HEK293T (cell line): ENCODE results near the gene BBS1.
"Not testable (repeated sequence)": the region's sequence is repeated elsewhere in the genome, so short reads cannot be mapped to it uniquely, and the experiment has no call there.

Source experiments
- CTCF ChIA-PET: fragments of 350-600 bp; formaldehyde crosslinking; extraction: SDS; loops from one replicate; lab custom pipeline; 2021; ENCODE audit warnings: antibody characterized with exemption, inconsistent platforms; lab: Yijun Ruan, JAX
- POLR2A ChIA-PET: fragments of 350-600 bp; formaldehyde crosslinking; extraction: SDS; loops from one replicate; lab custom pipeline; 2020; ENCODE audit warnings: antibody characterized with exemption, inconsistent platforms; lab: Yijun Ruan, JAX
- DNase-seq: peaks from one replicate; pipeline ENCODE4 v3.0.0; 2012; ENCODE audit warnings: mixed read lengths; ENCODE audit errors: extremely low spot score
- ARNT ChIP-seq: fragments of 450-650 bp; IDR thresholded peaks from 2 replicates; pipeline ENCODE4 v1.6.1; 2017; ENCODE audit warnings: mild to moderate bottlenecking
- BHLHE40 ChIP-seq: fragments of 450-650 bp; IDR thresholded peaks from 2 replicates; pipeline ENCODE4 v1.6.1; 2016; ENCODE audit warnings: mild to moderate bottlenecking, moderate library complexity, borderline replicate concordance
- CTBP1 ChIP-seq: fragments of 450-650 bp; IDR thresholded peaks from 2 replicates; pipeline ENCODE4 v1.6.1; 2016; ENCODE audit warnings: borderline replicate concordance
- ELF4 ChIP-seq: fragments of 450-650 bp; IDR thresholded peaks from 2 replicates; pipeline ENCODE4 v1.6.1; 2017; ENCODE audit warnings: antibody characterized with exemption
- FOXA1 ChIP-seq: fragments of 450-650 bp; IDR thresholded peaks from 2 replicates; pipeline ENCODE4 v1.6.1; 2016; ENCODE audit warnings: mild to moderate bottlenecking
- FOXK2 ChIP-seq: fragments of 450-650 bp; IDR thresholded peaks from 2 replicates; pipeline ENCODE4 v1.6.1; 2016; ENCODE audit warnings: mild to moderate bottlenecking
- FOXM1 ChIP-seq: fragments of 450-650 bp; IDR thresholded peaks from 2 replicates; pipeline ENCODE4 v1.6.1; 2017; ENCODE audit warnings: mild to moderate bottlenecking, borderline replicate concordance
- HDGF ChIP-seq: fragments of 450-650 bp; IDR thresholded peaks from 2 replicates; pipeline ENCODE4 v1.6.1; 2017; ENCODE audit warnings: antibody characterized with exemption, borderline replicate concordance
- L3MBTL2 ChIP-seq: fragments of 450-650 bp; conservative IDR thresholded peaks from 2 replicates; pipeline ENCODE4 v1.6.1; 2016; ENCODE audit warnings: mild to moderate bottlenecking
- LEF1 ChIP-seq: fragments of 450-650 bp; IDR thresholded peaks from 2 replicates; pipeline ENCODE4 v1.6.1; 2017; ENCODE audit warnings: mild to moderate bottlenecking, borderline replicate concordance
- NFRKB ChIP-seq: fragments of 450-650 bp; IDR thresholded peaks from 2 replicates; pipeline ENCODE4 v1.6.1; 2016; ENCODE audit warnings: mild to moderate bottlenecking, moderate library complexity
- PKNOX1 ChIP-seq: fragments of 450-650 bp; IDR thresholded peaks from 2 replicates; pipeline ENCODE4 v1.6.1; 2016
- SP1 ChIP-seq: fragments of 450-650 bp; IDR thresholded peaks from 2 replicates; pipeline ENCODE4 v1.6.1; 2017
- SUZ12 ChIP-seq: fragments of 450-650 bp; IDR thresholded peaks from 2 replicates; pipeline ENCODE4 v1.6.1; 2016; ENCODE audit warnings: mild to moderate bottlenecking
- TARDBP ChIP-seq: fragments of 450-650 bp; IDR thresholded peaks from 2 replicates; pipeline ENCODE4 v1.6.1; 2016
- ZNF384 ChIP-seq: fragments of 450-650 bp; IDR thresholded peaks from 2 replicates; pipeline ENCODE4 v1.6.1; 2016

The BBS1 gene

DNA sequence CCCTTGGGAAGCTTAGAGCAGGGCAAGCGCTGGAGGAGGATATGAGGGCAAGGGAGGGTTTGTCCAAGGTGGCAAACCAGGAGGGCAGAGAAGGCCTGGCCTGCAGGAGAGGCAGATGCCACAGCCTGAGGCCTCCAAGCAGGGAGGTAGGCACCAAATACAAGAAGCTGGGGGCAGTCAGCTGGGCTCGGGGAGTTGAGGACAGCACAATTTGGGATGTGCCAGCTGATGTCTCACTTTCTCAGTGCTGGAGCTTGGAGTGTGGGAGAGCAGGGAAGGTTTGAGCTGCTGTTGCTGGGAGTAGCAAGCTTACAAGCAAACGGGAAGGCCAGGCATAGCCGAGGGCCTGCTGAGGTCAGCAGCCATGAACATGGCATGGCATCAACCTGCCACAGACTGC, 31.5 kb downstream of the BBS1 start:
- ChIA-PET CTCF (no interaction called here), POLR2A (no interaction called here)
- DNase-seq: no peak
- TF ChIP-seq PKNOX1: no peak
- TF ChIP-seq ARNT: no peak
- no peak for TF ChIP-seq L3MBTL2
- TF ChIP-seq FOXM1: no peak
- no peak for TF ChIP-seq HDGF
- TF ChIP-seq LEF1: no peak
- no peak for TF ChIP-seq SP1
- no peak for TF ChIP-seq ZNF384
- no peak for TF ChIP-seq SUZ12
- no peak for TF ChIP-seq NFRKB
- no peak for TF ChIP-seq FOXK2
- TF ChIP-seq ELF4: no peak
- no peak for TF ChIP-seq CTBP1
- TF ChIP-seq BHLHE40: no peak
- no peak for TF ChIP-seq TARDBP
- TF ChIP-seq FOXA1: no peak

- no peak for TF ChIP-seq ZNF384
- TF ChIP-seq TARDBP: no peak
- TF ChIP-seq NFRKB: no peak
- TF ChIP-seq SP1: no peak
- TF ChIP-seq FOXK2: no peak
- ChIA-PET CTCF (no interaction called here), POLR2A (no interaction called here)
- DNase-seq: no peak
Measured at GRCh38 chr11:66542362-66542761, 31.9 kb downstream of the BBS1 start.

DNA sequence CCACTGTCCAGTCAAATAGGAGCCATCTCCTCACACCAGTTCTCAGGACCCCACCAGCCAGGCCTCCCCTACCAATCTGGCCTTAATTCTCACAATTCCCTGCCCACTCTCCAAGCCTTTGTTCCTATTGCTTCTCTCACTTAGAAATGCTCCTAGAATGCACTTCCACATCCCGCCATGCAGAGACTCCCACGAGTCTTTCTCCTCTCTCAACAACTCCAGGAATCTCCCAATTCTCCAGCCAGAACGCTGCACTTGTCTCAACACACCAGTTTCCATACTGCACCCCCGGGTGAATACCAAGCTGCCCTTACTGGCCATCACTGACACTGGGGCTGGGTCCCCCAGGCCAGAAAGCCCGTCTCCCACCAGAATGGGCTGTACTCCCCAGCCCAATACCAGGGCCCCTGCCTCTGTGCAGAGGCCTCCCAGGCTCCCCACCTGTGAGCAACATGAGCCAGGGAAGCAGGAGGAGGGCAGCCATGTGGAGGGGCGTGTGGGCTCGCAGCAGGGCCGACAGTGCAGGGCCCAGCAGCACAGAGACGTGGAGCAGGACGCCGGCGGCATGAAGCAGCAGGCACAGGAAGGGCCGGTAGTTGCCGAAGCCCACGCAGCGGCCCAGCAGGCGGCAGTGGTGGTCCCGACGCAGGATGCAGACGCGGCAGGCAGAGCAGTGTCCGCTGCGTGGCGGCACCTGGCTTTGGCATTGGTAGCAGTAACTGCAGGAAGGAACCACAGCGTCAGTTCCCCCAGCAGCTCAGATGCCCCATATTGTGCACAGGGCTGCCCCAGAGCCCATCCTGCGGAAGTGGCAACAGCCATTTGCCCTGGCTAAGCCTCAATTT, 33.0 kb downstream of the BBS1 start:
- ChIA-PET CTCF (no interaction called here), POLR2A (no interaction called here)
- no peak for DNase-seq
- no peak for TF ChIP-seq ARNT
- no peak for TF ChIP-seq HDGF
- TF ChIP-seq ZNF384: no peak
- no peak for TF ChIP-seq L3MBTL2
- TF ChIP-seq LEF1: no peak
- TF ChIP-seq TARDBP: no peak

- ChIA-PET POLR2A (interaction anchor here (0.8 to 1.4 kb wide), 6 partner anchors 16 to 133 kb away, joined by 3 to 4 read pairs (median 3); partner anchors contain the start of genes RBM4 and RBM4B), CTCF (interaction anchor here (0.6 to 1.3 kb wide), 2 partner anchors 134 to 138 kb away, joined by 3 to 7 read pairs; no protein-coding TSS in a partner anchor)
- DNase-seq: not testable (repeated sequence)
Measured at GRCh38 chr11:66544952-66545351, 34.5 kb downstream of the BBS1 start.

DNA sequence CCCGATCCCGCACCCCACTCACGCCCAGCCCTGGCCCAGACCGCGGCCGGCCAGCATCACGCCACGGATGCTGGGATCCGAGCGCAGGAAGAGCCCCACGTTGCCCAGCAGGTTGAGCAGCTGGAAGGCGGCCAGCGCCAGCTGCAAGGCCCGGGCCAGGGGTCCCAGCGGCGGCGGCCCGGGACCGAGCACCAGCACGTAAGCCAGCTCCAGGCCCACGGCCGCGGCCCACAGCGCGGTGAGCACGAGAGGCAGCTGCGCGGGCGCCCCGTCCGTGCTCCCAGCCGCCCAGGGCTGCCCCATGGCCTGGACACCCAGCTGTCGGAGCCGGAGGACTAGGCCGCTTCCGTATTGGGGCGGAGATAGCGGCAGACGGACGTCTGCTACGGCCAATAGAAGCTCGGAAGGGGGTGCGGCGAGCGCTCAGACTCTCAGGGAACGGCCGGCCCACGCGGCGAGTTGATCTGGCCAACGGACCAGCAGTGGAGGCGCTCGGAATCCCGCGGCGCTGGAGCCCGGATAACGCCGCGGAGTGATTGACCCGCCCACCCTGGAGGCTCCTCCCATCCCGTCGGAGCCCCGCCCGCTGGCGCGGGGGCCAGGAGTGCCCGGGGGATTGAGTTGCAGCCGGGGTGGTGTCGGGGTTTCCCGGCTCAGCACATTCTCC, 35.4 kb downstream of the BBS1 start, which contains the start of gene ZDHHC24:
ZDHHC24 (minus strand) TSS at position 348 of the 667 bp plus-strand sequence; CDS start at position 303, 45 bp downstream.
- POLR2A ChIA-PET: interaction anchor here (0.7 to 1.4 kb wide), 13 partner anchors 11 to 132 kb away, joined by 3 to 6 read pairs (median 3); partner anchors contain the start of genes CTSF, DPP3, RBM14 and RBM4
- CTCF ChIA-PET: interaction anchor here (0.6 to 1.3 kb wide), 2 partner anchors 133 to 139 kb away, joined by 3 to 7 read pairs; no protein-coding TSS in a partner anchor
- TF ChIP-seq ELF4 (peak; percentile 83), ZNF384 (no peak), HDGF (peak; percentile 27; the same call in 1 of the 2 replicates), PKNOX1 (peak; percentile 98)
- peak; percentile 99 for DNase-seq

GRCh38 chr11:66546368-66546965, 36.0 kb downstream of the BBS1 start, which contains the start of gene ACTN3:
Gene ACTN3, plus strand, starts transcription at chr11:66546903. Its CDS starts 35 bp downstream, at chr11:66546938.
- CTCF ChIA-PET: interaction anchor here (1.3 kb wide), 1 partner anchor 132 kb away, joined by 7 read pairs; no protein-coding TSS in a partner anchor
- POLR2A ChIA-PET: interaction anchor here (0.7 to 1.4 kb wide), 10 partner anchors 12 to 131 kb away, joined by 3 to 6 read pairs (median 4); partner anchors contain the start of genes CTSF, DPP3, RBM14 and RBM4B
- TF ChIP-seq CTBP1: no peak
- peak; percentile 34; the same call in 1 of the 2 replicates for TF ChIP-seq FOXM1
- no peak for TF ChIP-seq NFRKB
- DNase-seq: no peak
